ENCODE data around the gene LRMDA. TPM values are rescaled to one million over a fixed set of nuclear protein-coding genes. Genes with fewer than 3 reads are reported as not detected.

The LRMDA gene
- total RNA-seq, 1 donor from 2014 or later = 17.1 TPM

- no peak for DNase-seq (ENCODE audit: low spot score)
Observed at GRCh38 chr10:75538765-75539164, 107.3 kb downstream of the LRMDA start.

GRCh38 chr10:75540357-75540966, 109.0 kb downstream of the LRMDA start:
- DNase-seq (ENCODE audit: low spot score) = no peak

- DNase-seq (ENCODE audit: low spot score) = no peak
Observed at GRCh38 chr10:75540981-75541380, 109.6 kb downstream of the LRMDA start.

- DNase-seq (ENCODE audit: low spot score) = no peak
Observed at GRCh38 chr10:75541411-75541810, 110.0 kb downstream of the LRMDA start.

GRCh38 chr10:75542084-75542483, 110.7 kb downstream of the LRMDA start:
- no peak for DNase-seq (ENCODE audit: low spot score)

GRCh38 chr10:75542906-75543305, 111.5 kb downstream of the LRMDA start:
- DNase-seq (ENCODE audit: low spot score) = no peak

- no peak for DNase-seq (ENCODE audit: low spot score)
Observed at GRCh38 chr10:75544386-75544785, 113.0 kb downstream of the LRMDA start.

- no peak for DNase-seq (ENCODE audit: low spot score)
Observed at GRCh38 chr10:75544993-75545706, 113.7 kb downstream of the LRMDA start.

GRCh38 chr10:75546004-75546403, 114.6 kb downstream of the LRMDA start:
- DNase-seq (ENCODE audit: low spot score) = no peak

GRCh38 chr10:75547391-75548298, 116.2 kb downstream of the LRMDA start:
- DNase-seq (ENCODE audit: low spot score) = no peak

GRCh38 chr10:75548356-75548755, 116.9 kb downstream of the LRMDA start:
- no peak for DNase-seq (ENCODE audit: low spot score)

GRCh38 chr10:75550191-75550590, 118.8 kb downstream of the LRMDA start:
- DNase-seq (ENCODE audit: low spot score) = no peak

GRCh38 chr10:75552171-75552570, 120.7 kb downstream of the LRMDA start:
- no peak for DNase-seq (ENCODE audit: low spot score)

- DNase-seq (ENCODE audit: low spot score) = no peak
Observed at GRCh38 chr10:75553550-75553949, 122.1 kb downstream of the LRMDA start.

- DNase-seq (ENCODE audit: low spot score) = no peak
Observed at GRCh38 chr10:75555323-75555722, 123.9 kb downstream of the LRMDA start.

- no peak for DNase-seq (ENCODE audit: low spot score)
Observed at GRCh38 chr10:75556320-75556719, 124.9 kb downstream of the LRMDA start.

- DNase-seq (ENCODE audit: low spot score) = no peak
Observed at GRCh38 chr10:75565286-75566251, 134.1 kb downstream of the LRMDA start.

- no peak for DNase-seq (ENCODE audit: low spot score)
Observed at GRCh38 chr10:75568450-75569130, 137.2 kb downstream of the LRMDA start.

- DNase-seq (ENCODE audit: low spot score) = no peak
Observed at GRCh38 chr10:75569506-75569905, 138.1 kb downstream of the LRMDA start.

- no peak for DNase-seq (ENCODE audit: low spot score)
Observed at GRCh38 chr10:75572478-75572877, 141.1 kb downstream of the LRMDA start.

GRCh38 chr10:75575940-75576339, 144.5 kb downstream of the LRMDA start:
- DNase-seq (ENCODE audit: low spot score) = no peak

All from mucosa of gallbladder (tissue), 1 donor.